Spleen (tissue), 11 donors: ENCODE data around the gene RTKN. TPM values are rescaled to one million over a fixed set of nuclear protein-coding genes. Genes with fewer than 3 reads are reported as not detected.

Experiments
- DNase-seq: peaks from one replicate; pipeline ENCODE4 v3.0.0-alpha.2; 2020
- H3K27ac ChIP-seq, 8 donors: fragments of 200-600 bp; sonication (generic) in 7 of 8; 1 replicate in 4 of 8; 2 replicates in 4 of 8; pipeline versions ENCODE4 v1.5.0 to v1.8.0; 2016 to 2021; ENCODE audit warnings: inconsistent platforms in 4 of 8, mild to moderate bottlenecking in 4 of 8, moderate library complexity in 1 of 8
- H3K27me3 ChIP-seq, 7 donors: fragments of 200-600 bp; sonication (generic) in 6 of 7; replicated peaks in 1 of 7; 1 replicate in 4 of 7; 2 replicates in 3 of 7; pipeline versions ENCODE4 v1.5.0 to v1.8.0; 2016 to 2021; ENCODE audit warnings: inconsistent platforms in 3 of 7, mild to moderate bottlenecking in 1 of 7
- H3K36me3 ChIP-seq, 6 donors: fragments of 200-600 bp; sonication (generic) in 5 of 6; 1 replicate in 4 of 6; 2 replicates in 2 of 6; pipeline versions ENCODE4 v1.5.0 to v1.8.0; 2016 to 2021; ENCODE audit warnings: inconsistent platforms in 2 of 6
- H3K4me1 ChIP-seq, 6 donors: fragments of 200-600 bp; sonication (generic) in 5 of 6; 1 replicate in 3 of 6; 2 replicates in 3 of 6; pipeline versions ENCODE4 v1.5.0 to v1.8.0; 2016 to 2021; ENCODE audit warnings: inconsistent platforms in 3 of 6
- H3K4me3 ChIP-seq, 8 donors: fragments of 200-600 bp; sonication (generic) in 7 of 8; 1 replicate in 4 of 8; 2 replicates in 4 of 8; pipeline versions ENCODE4 v1.5.0 to v1.8.0; 2016 to 2021; ENCODE audit warnings: inconsistent platforms in 4 of 8, mild to moderate bottlenecking in 4 of 8, moderate library complexity in 2 of 8
- H3K9me3 ChIP-seq, 8 donors: fragments of 200-600 bp; sonication (generic) in 7 of 8; 1 replicate in 4 of 8; 2 replicates in 4 of 8; pipeline versions ENCODE4 v1.5.0 to v1.8.0; 2016 to 2021; ENCODE audit warnings: inconsistent platforms in 4 of 8
- POLR2A ChIP-seq, 3 donors: fragments of 450-650 bp; IDR thresholded peaks; one replicate each; pipeline ENCODE4 v1.5.1; 2017; ENCODE audit warnings: antibody characterized with exemption in 3 of 3, mild to moderate bottlenecking in 1 of 3
- POLR2AphosphoS5 ChIP-seq, 3 donors: sonication (generic); formaldehyde crosslinking; IDR thresholded peaks; one replicate each; pipeline ENCODE4 v1.5.1; 2017; ENCODE audit warnings: antibody characterized with exemption in 3 of 3
- WGBS, 5 donors: extraction: QIAGEN DNeasy Blood & Tissue Kit in 3 of 5; methylation state at CpG; one replicate each; pipeline versions ENCODE4 v1.1.5 to v1.1.7; 2013 to 2018; 5-methylcytosine and 5-hydroxymethylcytosine counted together
- intact Hi-C: fragments of 100-400 bp; cut with DNase I; formaldehyde crosslinking; loops from one replicate; pipeline ENCODE4 v1.15.0; 2023; ENCODE audit warnings: low total_unique reads
- polyA plus RNA-seq, 3 donors: library from polyadenylated mRNA; stranded (reverse); fragments of 200-250 nt; gene quantifications; one replicate each; pipeline ENCODE4 v1.2.1, GENCODE V29; 2013
- total RNA-seq, 7 donors: library from RNA; depleted of rRNA in 3 of 7; stranded (reverse); fragments of >200 nt in 3 of 7; fragmentation: NEBNext Ultra II Directional in 4 of 7; extraction: Animal tissue kit (Norgen Biotek cat#: 25700) in 4 of 7; gene quantifications; one replicate each; pipeline versions ENCODE4 v1.1.0 to v1.2.1, GENCODE V29; 2016 to 2021
- TF ChIP-seq, protein P1 (sequence below), 11 experiments: fragments of 200-600 bp in 7 of 11; fragments of 450-650 bp in 4 of 11; sonication (generic) in 4 of 11; IDR thresholded peaks in 8 of 11; conservative IDR thresholded peaks in 3 of 11; 1 replicate in 7 of 11; 2 replicates in 4 of 11; pipeline versions ENCODE4 v1.4.0 to v1.8.0; 2016 to 2021; ENCODE audit warnings: antibody characterized with exemption in 11 of 11, inconsistent platforms in 4 of 11, mild to moderate bottlenecking in 1 of 11
- donor health status: healthy with polysubstance abuse.
- donor health status: DM: no; HTN: no; CAD: no; lungs with moderate emphysema.
- donor health status: DM: no; HTN: no; CAD: no.
- donor health status: Bipolar disorder and iron deficiency.
- donor health status: healthy.
- donor health status: DM: no; HTN: no; CAD: no.
- donor health status: DM: yes; HTN: yes; CAD: no.

Gene RTKN
- total and polyA plus RNA-seq, 10 donors = 3.2 to 11.1 (median 7.1) TPM

- WGBS, 5 donors = 0 to 1% (median 0%) methylated on average over 19 to 27 of the region's 27 CpGs
- Histone ChIP-seq H3K4me1 (peaks cover 32 to 68% (median 41%) of the 10 kb centered on the region in 6 donors), H3K27me3 (no peaks in the 10 kb centered on the region), H3K27ac (peak overlapping the region; percentile 95 to 100 (median 98)), H3K9me3 (no peaks in the 10 kb centered on the region), H3K36me3 (peaks cover 0 to 23% (median 12%) of the 10 kb centered on the region in 6 donors), H3K4me3 (peak overlapping the region; percentile 55 to 91 (median 72))
- intact Hi-C loops = no loop called here
- TF ChIP-seq POLR2AphosphoS5 (IDR thresholded peaks at IDR 0.05) (no peak), POLR2A (IDR thresholded peaks at IDR 0.05) (no peak)
- TF ChIP-seq, protein P1, sequence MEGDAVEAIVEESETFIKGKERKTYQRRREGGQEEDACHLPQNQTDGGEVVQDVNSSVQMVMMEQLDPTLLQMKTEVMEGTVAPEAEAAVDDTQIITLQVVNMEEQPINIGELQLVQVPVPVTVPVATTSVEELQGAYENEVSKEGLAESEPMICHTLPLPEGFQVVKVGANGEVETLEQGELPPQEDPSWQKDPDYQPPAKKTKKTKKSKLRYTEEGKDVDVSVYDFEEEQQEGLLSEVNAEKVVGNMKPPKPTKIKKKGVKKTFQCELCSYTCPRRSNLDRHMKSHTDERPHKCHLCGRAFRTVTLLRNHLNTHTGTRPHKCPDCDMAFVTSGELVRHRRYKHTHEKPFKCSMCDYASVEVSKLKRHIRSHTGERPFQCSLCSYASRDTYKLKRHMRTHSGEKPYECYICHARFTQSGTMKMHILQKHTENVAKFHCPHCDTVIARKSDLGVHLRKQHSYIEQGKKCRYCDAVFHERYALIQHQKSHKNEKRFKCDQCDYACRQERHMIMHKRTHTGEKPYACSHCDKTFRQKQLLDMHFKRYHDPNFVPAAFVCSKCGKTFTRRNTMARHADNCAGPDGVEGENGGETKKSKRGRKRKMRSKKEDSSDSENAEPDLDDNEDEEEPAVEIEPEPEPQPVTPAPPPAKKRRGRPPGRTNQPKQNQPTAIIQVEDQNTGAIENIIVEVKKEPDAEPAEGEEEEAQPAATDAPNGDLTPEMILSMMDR (IDR thresholded peaks at IDR 0.05 in 8 of 11, conservative IDR thresholded peaks at IDR 0.05 in 3 of 11) = no peak
- no peak for DNase-seq
Observed at GRCh38 chr2:74457129-74457548, 15.4 kb upstream of the RTKN start.

DNA sequence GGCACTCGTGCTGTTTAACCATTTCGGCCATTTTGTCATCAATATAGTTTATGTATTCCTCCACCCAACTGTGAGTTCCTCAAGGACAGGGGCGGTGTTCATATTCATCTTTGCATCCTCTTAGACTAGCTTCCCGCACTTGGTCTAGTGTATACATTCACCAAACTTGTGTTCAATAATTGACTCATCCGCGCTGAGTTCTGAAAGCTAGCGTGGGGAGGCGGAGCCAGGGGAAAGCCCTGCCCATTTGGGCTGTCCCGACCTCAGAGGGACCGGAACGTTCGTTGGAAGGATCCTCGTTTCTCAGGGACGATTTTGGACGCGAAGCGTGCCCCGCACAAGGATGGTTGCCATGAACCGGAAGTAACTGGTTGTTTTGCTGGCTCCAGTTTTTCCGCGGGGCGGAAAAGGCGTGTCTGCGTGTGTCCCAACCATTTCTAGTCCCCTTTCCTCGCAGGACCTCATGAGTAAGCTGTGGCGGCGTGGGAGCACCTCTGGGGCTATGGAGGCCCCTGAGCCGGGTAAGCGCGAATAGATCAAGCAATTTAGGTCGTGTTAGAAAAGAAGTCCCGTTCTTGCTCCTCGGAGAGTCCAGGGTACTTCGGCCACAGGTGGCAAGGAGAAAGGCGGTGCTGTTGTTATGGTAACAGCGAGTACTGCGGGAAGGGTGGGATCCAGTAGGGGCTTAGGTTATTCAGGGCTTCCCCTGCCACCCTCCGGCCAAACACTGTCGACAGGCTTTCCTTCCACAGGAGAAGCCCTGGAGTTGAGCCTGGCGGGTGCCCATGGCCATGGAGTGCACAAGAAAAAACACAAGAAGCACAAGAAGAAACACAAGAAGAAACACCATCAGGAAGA, 13.1 kb upstream of the RTKN start, which contains the start of gene INO80B:
Gene INO80B, plus strand, starts transcription at position 434 of the 858 bp plus-strand sequence. Its CDS starts 30 bp downstream, at position 464.
- 0 to 2% (median 1%) methylated on average over 39 to 40 of the region's 40 CpGs for WGBS, 5 donors
- intact Hi-C loops = no loop called here

DNA sequence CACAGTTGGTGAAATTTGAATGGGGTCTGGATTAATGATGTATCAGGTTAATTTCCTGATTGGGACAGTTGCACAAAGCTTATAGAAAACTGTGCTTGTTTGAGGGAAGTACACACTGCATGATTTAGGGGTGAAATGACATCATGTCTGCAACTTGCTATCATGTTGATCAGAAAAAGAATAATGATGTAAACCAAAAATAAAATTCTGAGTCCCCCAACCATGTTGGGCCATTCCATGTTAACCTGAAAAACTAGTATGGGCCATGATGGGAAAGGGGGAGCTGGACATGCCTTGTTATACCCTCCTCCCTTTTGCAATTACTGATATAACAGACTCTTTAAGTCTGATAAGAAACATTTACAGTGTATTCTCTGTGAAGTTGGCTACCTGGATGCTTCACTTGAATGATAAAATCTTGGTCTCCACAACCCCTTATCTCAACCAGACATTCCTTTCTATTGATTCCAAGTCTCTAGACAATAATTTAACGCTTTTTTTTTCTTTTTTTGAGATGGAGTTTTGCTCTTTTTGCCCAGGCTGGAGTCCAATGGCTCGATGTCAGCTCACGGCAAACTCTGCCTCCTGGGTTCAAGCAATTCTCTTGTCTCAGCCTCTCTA, 8.9 kb upstream of the RTKN start:
- TF ChIP-seq POLR2A (IDR thresholded peaks at IDR 0.05) (no peak), POLR2AphosphoS5 (IDR thresholded peaks at IDR 0.05) (no peak)
- TF ChIP-seq, protein P1 (IDR thresholded peaks at IDR 0.05 in 8 of 11, conservative IDR thresholded peaks at IDR 0.05 in 3 of 11) = no peak
- no peak for DNase-seq
- 88 to 99% (median 92%) methylated on average over 3 of the region's 3 CpGs for WGBS, 5 donors
- Histone ChIP-seq H3K4me3 (no peak overlapping the region), H3K9me3 (no peaks in the 10 kb centered on the region), H3K27me3 (no peaks in the 10 kb centered on the region), H3K36me3 (no peaks in the 10 kb centered on the region), H3K27ac (no peak overlapping the region), H3K4me1 (peaks cover 6 to 24% (median 12%) of the 10 kb centered on the region in 6 donors)
- intact Hi-C loops = no loop called here

More for the DNA sequence above, 13.1 kb upstream of the RTKN start, which contains the start of gene INO80B:
- peak; percentile 97 for DNase-seq
- TF ChIP-seq POLR2AphosphoS5 (IDR thresholded peaks at IDR 0.05) (peak; percentile 77 to 94 (median 89)), POLR2A (IDR thresholded peaks at IDR 0.05) (peak in 1 of 3 donors; percentile 92)
- TF ChIP-seq, protein P1 (IDR thresholded peaks at IDR 0.05 in 8 of 11, conservative IDR thresholded peaks at IDR 0.05 in 3 of 11) = peak in 4 of 11 experiments; percentile 5 to 32 (median 20)
- Histone ChIP-seq H3K27ac (peak within 1 kb of the TSS; percentile 36 to 99 (median 79)), H3K27me3 (no peaks in the 10 kb centered on the region), H3K4me3 (peak within 1 kb of the TSS; percentile 43 to 94 (median 68)), H3K36me3 (peaks cover 0 to under 1% (median 0%) of the 10 kb centered on the region in 6 donors), H3K4me1 (peaks cover 31 to 57% (median 40%) of the 10 kb centered on the region in 6 donors), H3K9me3 (no peaks in the 10 kb centered on the region)
